GM21423 (cell line): ENCODE measurements around the gene ERP29.
"Not testable (repeated sequence)": the region's sequence is repeated elsewhere in the genome, so short reads cannot be mapped to it uniquely, and the experiment has no call there.

ENCODE experiments used
- ATAC-seq: cut with Tn5 transposase; IDR thresholded peaks from one replicate; pipeline ENCODE4 v1.9.1; 2021; ENCODE audit warnings: mild to moderate bottlenecking, moderate library complexity; ENCODE audit not compliant: unreplicated experiment

ERP29 gene

DNA sequence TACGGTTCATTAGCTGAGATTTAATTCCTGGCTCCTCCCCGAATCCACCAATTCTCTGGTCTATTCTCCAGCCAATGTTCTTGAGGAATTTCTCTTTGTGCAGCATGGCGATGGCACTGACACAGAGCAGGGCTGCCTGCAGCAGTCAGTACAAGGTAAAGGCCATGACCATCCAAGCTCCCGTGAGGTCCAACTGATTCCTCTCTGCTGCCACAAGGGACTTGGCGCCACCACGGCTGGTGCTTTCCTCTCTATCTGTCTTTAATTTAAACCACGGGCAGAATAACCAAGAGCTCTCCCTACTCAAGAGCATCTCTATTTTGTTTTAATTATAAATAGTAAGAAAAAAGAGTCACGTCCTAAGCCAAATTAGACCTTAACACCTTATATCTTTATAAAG, 12.4 kb upstream of the ERP29 start:
- no peak for ATAC-seq

DNA sequence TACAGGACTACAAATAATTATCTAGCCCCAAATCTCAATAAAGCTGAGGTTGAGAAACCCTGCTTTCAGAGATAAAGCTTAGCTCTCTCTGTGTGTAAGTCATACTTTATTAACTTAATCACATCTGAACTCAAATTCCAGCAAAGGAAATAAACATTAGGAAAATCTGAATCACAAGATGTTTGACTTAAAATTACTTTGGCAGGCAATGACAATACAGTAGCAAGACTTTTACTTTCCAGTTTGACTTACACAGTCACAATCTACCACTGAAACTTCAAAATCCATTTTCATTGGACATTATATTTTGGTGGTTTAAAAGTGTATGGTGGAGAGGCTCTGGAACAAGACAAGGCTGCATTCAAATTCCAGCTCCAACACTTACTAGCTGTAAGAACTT, 11.7 kb upstream of the ERP29 start:
- no peak for ATAC-seq

DNA sequence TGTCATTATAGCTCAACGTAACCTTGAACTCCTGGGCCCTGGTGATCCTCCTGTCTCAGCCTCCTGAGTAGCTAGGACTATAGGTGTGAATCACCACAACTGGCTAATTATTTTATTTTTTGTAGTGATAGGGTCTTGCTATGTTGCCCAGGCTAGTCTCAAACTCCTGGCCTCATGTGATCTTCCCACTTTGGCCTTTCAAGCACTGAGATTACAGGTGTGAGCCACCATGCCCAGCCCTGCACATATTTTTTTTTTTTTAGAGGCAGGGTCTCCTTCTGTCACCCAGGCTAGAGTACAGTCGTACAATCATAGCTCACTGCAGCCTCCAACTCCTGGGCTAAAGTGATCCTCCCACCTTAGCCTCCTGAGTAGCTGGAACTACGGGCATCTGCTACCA, 9.2 kb upstream of the ERP29 start:
- ATAC-seq = no peak

DNA sequence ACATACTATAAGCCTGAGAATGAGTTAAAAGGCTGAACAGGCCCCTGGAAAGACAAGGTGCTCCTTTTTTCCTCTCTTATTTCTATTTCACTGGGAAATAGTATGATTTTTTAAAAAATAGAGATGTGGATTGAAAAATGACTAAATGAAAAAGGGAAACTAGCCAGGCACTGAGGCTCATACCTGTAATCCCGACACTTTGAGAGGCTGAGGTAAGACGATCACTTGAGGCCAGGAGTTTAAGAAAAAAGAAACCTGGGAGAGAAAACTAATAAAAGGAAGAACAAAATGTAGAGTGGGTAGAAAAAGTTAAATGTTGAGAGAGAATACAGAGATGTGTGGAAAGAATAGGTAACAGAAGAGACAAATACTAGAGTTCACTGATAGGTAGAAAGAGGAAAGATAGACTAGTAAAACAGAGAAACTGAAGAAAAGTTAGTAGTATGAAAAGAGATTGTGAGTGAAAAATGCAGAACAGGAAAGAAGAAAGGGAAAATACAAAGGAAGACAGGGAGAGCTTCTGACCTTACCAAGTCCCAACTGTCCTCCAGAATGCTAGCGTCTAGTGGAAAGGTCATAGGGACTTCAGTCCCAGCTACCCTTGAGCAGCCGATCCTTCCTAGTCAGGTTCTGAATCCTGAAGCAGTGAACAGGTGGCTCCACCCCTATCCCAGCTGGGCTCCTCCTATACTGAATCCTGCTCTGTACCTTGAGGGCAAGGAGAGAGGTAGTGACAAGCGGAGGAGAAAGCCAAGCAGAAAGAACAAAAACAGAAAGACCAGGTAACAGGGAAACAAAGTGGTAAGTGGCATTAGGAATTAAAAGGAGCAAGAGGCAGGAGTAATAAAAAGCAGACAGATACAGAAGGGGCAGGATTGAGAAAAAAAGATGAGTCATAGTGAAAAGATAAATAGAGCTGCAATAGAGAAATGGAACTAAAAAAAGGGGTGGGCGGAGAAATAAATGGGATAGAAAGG, 7.5 kb upstream of the ERP29 start:
- ATAC-seq = no peak

DNA sequence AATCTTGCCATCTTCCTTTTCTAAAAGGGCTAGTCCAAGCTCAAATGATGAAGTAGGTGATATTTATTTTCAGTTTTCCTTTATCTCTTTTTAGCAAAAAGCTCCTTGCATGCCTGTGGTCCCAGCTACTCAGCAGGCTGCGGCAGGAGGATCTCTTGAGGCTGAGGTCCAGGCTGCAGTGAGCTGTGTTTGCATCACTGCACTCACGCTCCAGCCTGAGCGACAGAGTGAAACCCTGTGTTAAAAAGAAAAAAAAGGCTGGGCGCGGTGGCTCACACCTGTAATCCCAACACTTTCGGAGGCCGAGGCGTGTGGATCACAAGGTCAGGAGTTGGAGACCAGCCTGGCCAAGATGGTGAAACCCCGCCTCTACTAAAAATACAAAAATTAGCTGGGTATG, 5.3 kb upstream of the ERP29 start:
- ATAC-seq = no peak

DNA sequence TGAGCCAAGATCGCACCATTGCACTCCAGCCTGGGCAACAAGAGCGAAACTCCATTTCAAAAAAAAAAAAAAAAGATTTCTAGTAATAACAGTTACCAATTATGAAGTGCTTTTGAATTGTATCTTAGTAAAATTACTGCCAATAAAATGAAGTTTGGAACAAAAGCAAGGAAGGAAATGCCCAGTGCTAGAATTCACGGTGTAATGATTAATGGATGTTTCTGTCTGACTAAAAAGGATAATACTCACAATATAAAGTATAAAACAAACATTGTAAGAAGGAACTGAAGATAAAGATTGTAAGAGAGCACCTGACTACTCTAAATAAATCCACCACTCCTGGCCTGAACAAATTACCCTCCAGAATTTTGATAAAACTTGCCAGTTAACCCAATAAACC, 4.3 kb upstream of the ERP29 start:
- no peak for ATAC-seq

DNA sequence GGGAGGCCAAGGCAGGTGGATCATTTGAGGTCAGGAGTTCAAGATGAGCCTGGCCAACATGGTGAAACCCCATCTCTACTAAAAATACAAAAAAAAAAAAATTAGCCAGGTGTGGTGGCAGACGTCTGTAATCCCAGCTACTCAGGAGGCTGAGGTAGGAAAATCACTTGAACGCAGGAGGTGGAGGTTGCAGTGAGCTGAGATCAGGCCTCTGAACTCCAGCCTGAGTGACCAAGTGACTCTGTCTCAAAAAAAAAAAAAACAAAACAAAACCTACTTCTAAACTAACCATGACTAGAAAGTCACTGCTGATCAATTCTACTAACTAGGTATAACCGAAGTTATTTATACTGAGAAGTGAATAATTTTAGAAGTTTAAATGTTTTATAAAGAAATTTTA, 3.6 kb upstream of the ERP29 start:
- ATAC-seq = not testable (repeated sequence)

DNA sequence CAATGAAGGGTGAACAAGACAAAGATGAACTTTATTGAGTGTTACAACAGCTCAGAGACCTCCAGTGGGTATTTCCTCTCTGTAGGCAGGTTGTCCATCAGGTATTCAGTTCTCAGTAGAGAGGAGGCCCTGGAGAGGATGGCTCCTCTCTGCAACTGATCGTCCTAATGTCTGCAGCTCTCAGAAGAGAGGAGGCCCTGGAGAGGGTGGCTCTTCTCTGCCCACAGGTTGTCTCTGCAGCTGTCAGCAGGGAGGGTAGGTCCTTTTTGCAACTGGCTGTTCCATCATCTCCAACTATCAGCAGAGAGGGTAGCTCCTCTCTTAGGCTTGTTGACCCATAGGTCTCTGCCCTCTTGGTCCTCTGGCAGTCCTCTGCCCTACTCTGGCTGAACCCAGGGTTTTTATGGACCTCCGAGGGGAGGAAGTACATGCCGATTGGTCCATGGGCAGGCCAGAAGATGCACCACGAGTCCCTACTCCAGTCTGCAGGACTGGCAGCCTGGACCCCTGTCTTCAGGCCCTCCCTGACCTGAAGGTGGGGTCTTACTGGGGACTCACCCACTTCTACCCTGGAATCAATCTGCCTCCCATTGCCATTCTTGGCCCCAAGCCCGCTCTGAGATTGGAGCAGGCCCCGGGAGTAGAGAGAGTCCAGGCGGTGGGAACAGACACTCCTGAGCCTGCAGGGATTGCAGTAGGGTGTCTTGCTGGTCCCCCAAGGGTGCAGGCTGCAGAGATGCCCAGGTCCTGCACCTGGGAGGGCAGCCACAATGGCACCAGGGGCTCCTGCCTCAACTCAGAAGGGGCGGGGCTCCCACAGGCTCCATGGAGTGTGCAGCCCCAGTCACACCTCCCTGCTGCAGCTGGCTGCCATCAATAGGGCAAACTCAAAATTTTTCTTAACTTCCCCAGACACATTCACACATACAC, 2.5 kb upstream of the ERP29 start:
- ATAC-seq = no peak

DNA sequence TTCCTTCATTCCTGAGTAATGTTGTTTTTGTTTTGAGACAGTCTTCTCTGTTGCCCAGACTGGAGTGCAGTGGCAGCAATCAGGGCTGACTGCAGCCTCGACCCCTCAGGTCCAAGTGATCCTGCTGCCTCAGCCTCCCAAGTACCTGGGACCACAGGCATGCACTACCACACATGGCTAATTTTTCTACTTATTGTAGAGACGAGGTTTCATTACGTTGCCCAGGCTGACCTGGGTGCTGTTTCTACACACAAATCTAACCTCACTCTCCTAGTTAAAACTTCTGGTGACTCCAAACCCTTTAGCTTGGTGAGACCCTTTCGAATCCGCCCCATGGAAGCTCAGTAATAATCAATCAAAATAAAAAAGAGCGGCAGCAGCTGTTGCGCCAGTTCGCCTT, 1.5 kb upstream of the ERP29 start:
- no peak for ATAC-seq

DNA sequence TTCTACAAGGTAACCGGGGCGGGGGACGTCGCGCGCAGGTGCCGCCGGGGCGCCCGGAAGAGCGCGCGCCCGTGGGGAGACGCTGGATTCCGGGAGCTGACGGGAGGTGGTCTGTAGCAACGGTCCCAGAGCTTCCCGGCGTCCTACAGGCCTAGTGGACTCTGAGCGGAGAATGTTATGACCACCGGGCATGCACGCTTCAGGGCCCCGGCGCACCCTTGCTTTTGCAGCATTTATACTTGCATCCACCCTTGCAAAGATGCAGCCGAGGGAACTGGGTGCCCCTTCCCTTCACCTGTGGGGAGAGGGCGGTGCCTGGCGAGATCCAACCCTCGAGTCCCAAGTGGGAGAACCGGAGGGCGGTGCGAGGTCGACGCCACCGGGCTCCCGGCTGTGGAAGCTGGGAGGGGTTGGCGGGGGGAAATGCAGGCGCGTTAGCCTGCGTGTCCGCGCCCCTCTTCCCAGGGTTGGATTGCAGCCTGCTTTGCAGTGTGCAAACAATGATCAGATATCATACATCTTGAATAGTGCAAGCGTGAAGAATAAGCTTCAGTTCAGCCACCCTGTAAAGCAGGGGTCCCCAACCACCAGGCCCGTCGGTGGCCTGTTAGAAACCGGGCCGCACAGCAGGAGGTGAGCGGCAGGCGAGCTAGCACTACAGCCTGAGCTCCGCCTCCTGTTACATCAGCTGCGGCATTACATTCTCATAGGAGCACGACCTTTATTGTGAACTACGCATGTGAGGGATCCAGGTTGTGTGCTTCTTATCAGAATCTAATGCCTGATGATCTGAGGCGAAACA, 576 bp downstream of the ERP29 start:
- ATAC-seq = no peak

DNA sequence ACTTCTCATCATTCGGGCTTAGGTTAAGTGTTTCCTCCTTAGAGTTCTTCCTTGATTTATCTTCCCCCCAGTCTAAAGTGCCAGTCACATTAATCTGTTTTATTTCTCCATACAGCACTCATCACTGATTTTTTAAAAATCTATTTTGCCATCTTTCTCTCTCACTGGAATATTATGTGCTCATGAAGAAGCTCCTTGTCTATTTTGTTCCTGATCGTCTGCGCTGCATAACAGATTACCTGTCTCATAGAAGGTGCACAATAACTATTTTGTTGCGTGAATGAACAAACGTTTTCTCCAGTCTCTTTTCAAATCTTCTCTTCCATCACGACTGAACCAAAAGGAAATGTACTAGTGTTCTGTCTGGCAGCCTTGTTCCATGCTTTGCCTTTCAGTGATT, 2.7 kb downstream of the ERP29 start:
- no peak for ATAC-seq

DNA sequence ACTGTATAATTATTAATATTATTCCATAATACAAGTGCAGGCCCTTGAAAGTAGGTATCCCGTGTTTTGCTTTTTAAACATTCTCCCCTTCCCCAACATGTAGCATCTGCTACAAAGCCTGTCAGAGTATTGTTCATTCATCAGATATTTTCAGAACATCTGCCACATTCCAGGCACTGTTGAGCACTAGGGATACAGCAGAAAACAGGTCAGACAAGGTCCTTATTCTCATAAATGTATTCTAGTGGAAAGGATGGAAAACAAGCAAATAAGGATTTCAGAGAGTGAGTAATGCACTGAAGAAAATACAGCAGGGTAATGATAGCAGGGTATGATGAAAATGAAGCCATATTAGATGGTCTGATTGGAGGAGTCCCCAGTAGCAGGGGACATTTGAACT, 3.8 kb downstream of the ERP29 start:
- ATAC-seq = no peak

DNA sequence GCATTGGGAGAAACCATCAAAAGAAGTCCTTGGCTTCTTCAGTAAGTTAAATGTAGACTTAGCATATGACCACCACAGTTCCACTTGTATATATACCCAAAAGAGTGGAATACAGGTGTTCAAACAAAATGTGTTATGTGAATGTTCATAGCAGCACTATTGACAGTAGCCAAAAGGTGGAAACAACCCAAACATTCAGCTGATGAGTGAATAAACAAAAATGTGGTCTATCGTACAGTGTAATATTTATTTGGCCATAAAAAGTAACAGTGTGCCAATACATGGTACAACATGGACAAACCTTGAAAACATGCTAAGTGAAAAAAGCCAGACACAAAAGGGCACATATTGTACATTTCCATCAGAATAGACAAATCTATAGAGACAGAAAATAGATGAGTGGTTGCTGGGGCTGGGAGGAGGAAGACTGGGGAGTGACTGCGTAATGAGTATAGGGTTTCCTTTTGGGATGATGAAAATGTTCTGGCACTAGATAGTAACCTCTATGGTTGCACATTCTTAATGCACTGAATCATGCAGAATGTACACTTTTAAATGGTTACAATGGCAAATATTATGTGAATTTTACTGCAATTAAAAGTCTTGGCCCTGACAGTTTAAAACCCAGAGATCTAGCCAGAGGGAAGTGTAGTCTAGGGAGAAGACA, 5.5 kb downstream of the ERP29 start:
- no peak for ATAC-seq

DNA sequence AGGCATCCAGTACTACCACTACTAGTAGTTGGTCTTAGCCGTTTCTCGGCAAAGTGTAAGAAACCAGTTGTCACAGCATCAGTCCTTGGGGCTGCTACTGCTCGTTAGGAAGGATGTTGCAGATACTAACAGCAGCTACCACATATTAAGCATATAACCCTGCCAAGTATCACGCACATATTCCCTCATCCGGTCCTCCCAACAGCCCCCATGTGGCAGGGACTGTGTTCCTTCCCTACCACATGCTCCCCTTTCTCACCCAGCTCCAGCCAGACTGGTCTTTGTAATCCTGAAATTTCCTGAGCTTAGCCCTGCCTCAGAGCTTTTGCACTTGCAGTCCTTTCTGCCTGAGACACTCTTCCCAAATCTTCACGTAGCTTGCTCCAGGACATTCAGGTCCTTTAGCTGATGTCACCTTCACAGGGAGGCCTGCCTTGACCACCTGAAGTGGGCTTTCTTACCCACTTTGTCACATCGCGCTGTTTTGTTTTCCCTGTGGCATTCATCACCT, 7.8 kb downstream of the ERP29 start:
- no peak for ATAC-seq

DNA sequence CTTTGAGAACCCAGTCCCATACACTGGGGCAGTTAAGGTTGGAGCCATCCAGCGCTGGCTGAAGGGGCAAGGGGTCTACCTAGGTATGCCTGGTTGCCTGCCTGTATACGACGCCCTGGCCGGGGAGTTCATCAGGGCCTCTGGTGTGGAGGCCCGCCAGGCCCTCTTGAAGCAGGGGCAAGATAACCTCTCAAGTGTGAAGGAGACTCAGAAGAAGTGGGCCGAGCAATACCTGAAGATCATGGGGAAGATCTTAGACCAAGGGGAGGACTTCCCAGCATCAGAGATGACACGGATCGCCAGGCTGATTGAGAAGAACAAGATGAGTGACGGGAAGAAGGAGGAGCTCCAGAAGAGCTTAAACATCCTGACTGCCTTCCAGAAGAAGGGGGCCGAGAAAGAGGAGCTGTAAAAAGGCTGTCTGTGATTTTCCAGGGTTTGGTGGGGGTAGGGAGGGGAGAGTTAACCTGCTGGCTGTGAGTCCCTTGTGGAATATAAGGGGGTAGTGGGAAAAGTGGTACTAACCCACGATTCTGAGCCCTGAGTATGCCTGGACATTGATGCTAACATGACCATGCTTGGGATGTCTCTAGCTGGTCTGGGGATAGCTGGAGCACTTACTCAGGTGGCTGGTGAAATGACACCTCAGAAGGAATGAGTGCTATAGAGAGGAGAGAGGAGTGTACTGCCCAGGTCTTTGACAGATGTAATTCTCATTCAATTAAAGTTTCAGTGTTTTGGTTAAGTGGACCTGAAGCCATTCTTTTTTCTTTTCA, 9.2 kb downstream of the ERP29 start:
- no peak for ATAC-seq

DNA sequence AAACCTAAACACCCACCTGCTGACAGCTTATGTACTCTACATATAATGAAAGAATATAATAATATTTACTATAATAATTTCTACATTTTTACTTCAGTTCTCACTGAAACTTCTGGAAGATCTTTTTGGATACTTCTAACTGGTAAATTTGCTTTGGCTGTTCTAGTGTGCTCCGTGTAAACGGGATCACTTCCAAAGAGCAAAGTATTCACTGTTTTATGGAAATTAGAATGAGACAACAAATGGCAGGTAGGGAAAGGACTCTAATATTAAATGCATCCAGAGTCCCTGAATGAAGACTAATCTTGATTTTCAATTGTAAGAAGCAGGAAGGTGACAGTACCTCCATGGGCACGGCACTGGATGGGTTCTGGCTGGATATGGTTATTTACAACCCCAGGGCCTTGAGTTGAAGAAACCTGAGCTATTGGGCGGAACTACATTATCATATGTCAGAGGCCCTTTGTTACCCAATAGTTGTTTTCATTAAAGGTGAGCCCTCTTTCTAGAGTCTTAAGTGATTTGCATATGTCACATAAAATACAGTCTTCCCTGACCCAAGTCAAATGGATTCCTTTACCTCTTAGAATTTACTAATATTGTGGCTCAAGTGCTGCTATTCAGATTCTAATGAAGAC, 10.7 kb downstream of the ERP29 start:
- ATAC-seq = no peak

DNA sequence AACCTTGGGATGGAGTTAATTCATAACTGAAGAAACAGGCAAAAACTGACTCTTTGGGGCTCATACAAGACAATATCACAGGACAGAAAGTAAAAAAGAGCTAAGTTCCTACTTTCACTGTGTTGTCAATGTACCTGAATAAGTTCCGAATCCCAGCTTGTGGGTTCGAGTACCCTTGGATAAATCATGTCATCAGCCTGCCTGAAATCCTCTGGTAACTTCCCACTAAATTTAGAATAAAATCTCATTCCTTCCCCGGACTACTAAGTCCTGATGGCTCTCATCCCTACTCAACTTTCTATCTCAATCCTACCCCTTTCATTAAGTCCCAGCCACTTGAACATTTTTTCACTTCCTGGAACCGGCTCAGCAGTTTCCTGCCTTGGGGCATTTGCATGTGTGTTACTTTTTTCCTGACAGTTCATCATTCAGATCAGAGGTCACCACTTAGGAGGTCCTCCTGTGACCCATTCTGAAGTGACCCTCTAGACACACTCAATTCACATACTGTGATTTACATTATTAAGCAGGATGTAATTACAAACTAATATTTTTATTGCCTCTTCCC, 12.7 kb downstream of the ERP29 start:
- ATAC-seq = no peak

DNA sequence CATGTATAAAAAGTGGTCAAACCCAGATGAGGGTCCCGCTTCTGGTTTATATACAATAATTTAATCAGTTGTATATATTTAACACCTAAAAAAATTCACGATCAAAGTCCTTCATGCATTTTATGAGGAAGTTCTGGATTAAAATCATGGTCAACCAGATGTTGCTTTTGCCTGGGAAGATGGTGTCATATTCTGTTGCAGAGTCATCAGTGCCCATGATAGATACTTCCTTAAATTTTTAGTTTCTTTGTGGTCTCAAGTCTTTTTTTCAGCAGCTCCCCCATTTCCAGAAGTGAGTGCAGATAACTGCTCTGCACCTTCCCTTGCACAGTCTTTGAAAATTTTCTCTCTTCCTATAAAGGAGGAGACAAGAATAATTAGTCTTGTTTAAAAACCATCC, 16.1 kb downstream of the ERP29 start:
- no peak for ATAC-seq

DNA sequence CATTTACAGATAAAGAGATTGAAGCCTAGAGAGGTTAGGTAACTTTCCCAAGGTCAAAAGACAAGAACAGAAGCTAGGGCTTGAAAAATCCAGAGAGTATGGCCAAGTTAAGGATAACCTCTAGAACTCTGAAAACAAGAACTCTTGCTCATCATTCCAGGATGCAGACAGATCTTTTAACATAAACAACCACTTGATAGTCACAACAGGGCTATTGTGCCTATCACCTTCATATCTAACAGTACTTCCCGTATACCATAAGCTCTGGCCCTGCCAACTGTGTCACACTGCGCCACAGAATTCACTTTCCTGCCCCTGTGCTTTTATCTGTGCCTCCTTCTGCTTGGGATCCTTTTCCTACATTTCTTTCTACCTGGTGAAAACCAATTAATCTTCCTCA, 18.2 kb downstream of the ERP29 start:
- no peak for ATAC-seq
